ENCODE data around the gene ZFAND6. TPM values are rescaled to one million over a fixed set of nuclear protein-coding genes. Genes with fewer than 3 reads are reported as not detected.
"Not testable (repeated sequence)": the region's sequence is repeated elsewhere in the genome, so short reads cannot be mapped to it uniquely, and the experiment has no call there.

The ZFAND6 gene
- total RNA-seq, 4 donors from 2014 or later: 85.1 to 151 (median 120) TPM

- ATAC-seq (ENCODE audit: low FRiP score) (no peak), DNase-seq (ENCODE audit: low spot score) (no peak)
These were observed 40.2 kb upstream of the ZFAND6 start for GRCh38 chr15:80019168-80019745.

GRCh38 chr15:80020149-80020548 is 39.3 kb upstream of the ZFAND6 start:
- DNase-seq (ENCODE audit: low spot score); ATAC-seq (ENCODE audit: low FRiP score): not testable (repeated sequence)

More at GRCh38 chr15:80019168-80019745, 40.2 kb upstream of the ZFAND6 start:
- no peak for TF ChIP-seq CTCF (IDR thresholded peaks at IDR 0.05)

- ATAC-seq (ENCODE audit: low FRiP score) (no peak), DNase-seq (ENCODE audit: low spot score) (no peak)
- TF ChIP-seq CTCF (IDR thresholded peaks at IDR 0.05): no peak
These were observed 38.7 kb upstream of the ZFAND6 start for GRCh38 chr15:80020731-80021130.

- no peak for TF ChIP-seq CTCF (IDR thresholded peaks at IDR 0.05)
These were observed 33.2 kb upstream of the ZFAND6 start for GRCh38 chr15:80026310-80026709.

GRCh38 chr15:80026754-80027153 is 32.7 kb upstream of the ZFAND6 start:
- no peak for DNase-seq (ENCODE audit: low spot score)
- no peak for TF ChIP-seq CTCF (IDR thresholded peaks at IDR 0.05)
- no peak for ATAC-seq (ENCODE audit: low FRiP score)

More at GRCh38 chr15:80026310-80026709, 33.2 kb upstream of the ZFAND6 start:
- no peak for DNase-seq (ENCODE audit: low spot score)
- ATAC-seq (ENCODE audit: low FRiP score): no peak

- ATAC-seq (ENCODE audit: low FRiP score) (no peak), DNase-seq (ENCODE audit: low spot score) (no peak)
- TF ChIP-seq CTCF (IDR thresholded peaks at IDR 0.05): no peak
These were observed 30.5 kb upstream of the ZFAND6 start for GRCh38 chr15:80028937-80029336.

- DNase-seq (ENCODE audit: low spot score) (no peak), ATAC-seq (ENCODE audit: low FRiP score) (no peak)
- TF ChIP-seq CTCF (IDR thresholded peaks at IDR 0.05): no peak
These were observed 27.6 kb upstream of the ZFAND6 start for GRCh38 chr15:80031841-80032240.
